ENCODE data around the gene HNRNPC.

Gene HNRNPC

GRCh38 chr14:21244544-21244943 lies 24.7 kb downstream of the HNRNPC start:
- no peak overlapping the region for H3K4me3 ChIP-seq (ENCODE audit: low read depth, low read length)
- no peak for TF ChIP-seq CTCF (IDR thresholded peaks at IDR 0.05; ENCODE audit: low read depth, low read length, missing control alignments)
- no peak for DNase-seq (ENCODE audit: low read depth)

- no peak for DNase-seq (ENCODE audit: low read depth)
- peak; percentile 14 for TF ChIP-seq CTCF (IDR thresholded peaks at IDR 0.05; ENCODE audit: low read depth, low read length, missing control alignments)
- no peak overlapping the region for H3K4me3 ChIP-seq (ENCODE audit: low read depth, low read length)
These were observed 27.9 kb downstream of the HNRNPC start for GRCh38 chr14:21241218-21241819.

GRCh38 chr14:21240417-21240816 lies 28.8 kb downstream of the HNRNPC start:
- H3K4me3 ChIP-seq (ENCODE audit: low read depth, low read length), result no peak overlapping the region
- no peak for TF ChIP-seq CTCF (IDR thresholded peaks at IDR 0.05; ENCODE audit: low read depth, low read length, missing control alignments)
- DNase-seq (ENCODE audit: low read depth), result no peak

GRCh38 chr14:21238823-21239518 lies 30.3 kb downstream of the HNRNPC start:
- TF ChIP-seq CTCF (IDR thresholded peaks at IDR 0.05; ENCODE audit: low read depth, low read length, missing control alignments), result no peak
- no peak for DNase-seq (ENCODE audit: low read depth)
- no peak overlapping the region for H3K4me3 ChIP-seq (ENCODE audit: low read depth, low read length)

- no peak for TF ChIP-seq CTCF (IDR thresholded peaks at IDR 0.05; ENCODE audit: low read depth, low read length, missing control alignments)
- DNase-seq (ENCODE audit: low read depth), result no peak
- no peak overlapping the region for H3K4me3 ChIP-seq (ENCODE audit: low read depth, low read length)
These were observed 32.1 kb downstream of the HNRNPC start for GRCh38 chr14:21236948-21237797.

GRCh38 chr14:21234112-21234511 lies 35.1 kb downstream of the HNRNPC start:
- no peak for DNase-seq (ENCODE audit: low read depth)
- H3K4me3 ChIP-seq (ENCODE audit: low read depth, low read length), result no peak overlapping the region
- no peak for TF ChIP-seq CTCF (IDR thresholded peaks at IDR 0.05; ENCODE audit: low read depth, low read length, missing control alignments)

Data from GM12864 (cell line).